HepG2 (cell line): Measurements from ENCODE around the gene ACSL5. TPM values are rescaled to one million over a fixed set of nuclear protein-coding genes. Genes with fewer than 3 reads are reported as not detected.
A peak's percentile ranks its signal among the peaks of the same experiment; 100 is the strongest.

ENCODE experiments used
- ATAC-seq: fragments of 200-7000 bp; cut with Tn5 transposase; 3 replicates; pipeline ENCODE4 v1.9.1; 2020; ENCODE audit warnings: mild to moderate bottlenecking, moderate library complexity
- BruUV-seq: library from RNA; stranded (reverse); fragments of 400-500 nt; replicated peaks from 2 replicates; lab custom pipeline; 2021; lab: Mats Ljungman, UMichigan
- CTCF ChIA-PET: fragments of 300-600 bp; formaldehyde crosslinking; extraction: SDS; loops from one replicate; lab custom pipeline; 2021; ENCODE audit warnings: low total read pairs, inconsistent platforms, low intra/inter-chr PET ratio; lab: Yijun Ruan, JAX
- POLR2A ChIA-PET: fragments of 350-600 bp; sonication (Branson Sonifier 250); formaldehyde crosslinking; loops from one replicate; lab custom pipeline; 2020; ENCODE audit warnings: antibody characterized with exemption, inconsistent platforms; lab: Yijun Ruan, JAX
- DNase-seq: peaks from one replicate; pipeline ENCODE4 v3.0.0-alpha.2; 2015; ENCODE audit warnings: low spot score
- FAIRE-seq: peaks from 3 replicates; lab custom pipeline; 2011; peaks lifted over from hg19 to GRCh38; lab: Jason Lieb, UNC
- H2AFZ ChIP-seq: one replicate; pipeline ENCODE4 v1.6.1; 2011; ENCODE audit warnings: low read length, inconsistent platforms
- H3K27ac ChIP-seq: fragments of 300-600 bp; 3 replicates; pipeline ENCODE4 v1.8.0; 2011; ENCODE audit warnings: mixed run types, mild to moderate bottlenecking, mixed read lengths, low read length, inconsistent platforms; ENCODE audit not compliant: insufficient read depth; ENCODE audit errors: extremely low read length
- H3K27me3 ChIP-seq, 2 experiments: fragments of 200-600 bp in 1 of 2; 2 replicates in 1 of 2; 3 replicates in 1 of 2; pipeline versions ENCODE4 v1.6.0 to v1.8.0; 2011; ENCODE audit warnings: low read length in 2 of 2, mild to moderate bottlenecking in 2 of 2, moderate library complexity in 2 of 2, inconsistent platforms in 1 of 2; ENCODE audit not compliant: insufficient read depth in 2 of 2, control insufficient read depth in 1 of 2
- H3K36me3 ChIP-seq, 2 experiments: fragments of 200-600 bp in 1 of 2; replicated peaks in 1 of 2; 2 replicates in 1 of 2; 3 replicates in 1 of 2; pipeline versions ENCODE4 v1.5.1 to v1.8.0; 2011; ENCODE audit warnings: low read length in 2 of 2, inconsistent platforms in 1 of 2; ENCODE audit not compliant: insufficient read depth in 2 of 2, control insufficient read depth in 1 of 2
- H3K4me1 ChIP-seq: 2 replicates; pipeline ENCODE4 v1.5.1; 2012; ENCODE audit warnings: low read length, inconsistent platforms; ENCODE audit not compliant: insufficient read depth
- H3K4me2 ChIP-seq: 2 replicates; pipeline ENCODE4 v1.6.0; 2011; ENCODE audit warnings: low read depth, low read length, inconsistent platforms
- H3K4me3 ChIP-seq, 3 experiments: fragments of 200-600 bp in 1 of 3; sonication (generic), shearing (Covaris generic) in 1 of 3; replicated peaks in 1 of 3; 2 replicates each; pipeline ENCODE4 v1.5.1; 2011 to 2016; ENCODE audit warnings: low read length in 3 of 3, inconsistent platforms in 2 of 3, low read depth in 2 of 3, mild to moderate bottlenecking in 2 of 3, control low read depth in 1 of 3, mixed read lengths in 1 of 3; ENCODE audit not compliant: insufficient read depth in 1 of 3
- H3K79me2 ChIP-seq: one replicate; pipeline ENCODE4 v1.6.1; 2011; ENCODE audit warnings: low read length, inconsistent platforms; ENCODE audit not compliant: insufficient read depth
- H3K9ac ChIP-seq: 2 replicates; pipeline ENCODE4 v1.6.0; 2011; ENCODE audit warnings: mild to moderate bottlenecking, low read depth, low read length, inconsistent platforms; ENCODE audit not compliant: insufficient read depth
- H3K9me3 ChIP-seq: 2 replicates; pipeline ENCODE4 v1.5.1; 2012; ENCODE audit warnings: mild to moderate bottlenecking, low read length
- H4K20me1 ChIP-seq: 2 replicates; pipeline ENCODE4 v1.6.0; 2011; ENCODE audit warnings: inconsistent platforms, mild to moderate bottlenecking, low read length, moderate library complexity; ENCODE audit not compliant: insufficient read depth
- AGO1 ChIP-seq: fragments of 200-400 bp; formaldehyde crosslinking; IDR thresholded peaks from 2 replicates; pipeline ENCODE4 v1.6.1; 2017; ENCODE audit warnings: mild to moderate bottlenecking, low read depth, low read length, moderate library complexity; ENCODE audit not compliant: poor library complexity, severe bottlenecking
- CBX5 ChIP-seq: sonication (generic); formaldehyde crosslinking; IDR thresholded peaks from 2 replicates; pipeline ENCODE4 v1.4.0; 2020; ENCODE audit warnings: missing genetic modification reagents, borderline replicate concordance
- RBM22 ChIP-seq: fragments of 200-400 bp; formaldehyde crosslinking; optimal IDR thresholded peaks from 2 replicates; pipeline ENCODE3; 2017; ENCODE audit warnings: mild to moderate bottlenecking, low read length, moderate library complexity
- ZBTB7A ChIP-seq: sonication (generic); formaldehyde crosslinking; IDR thresholded peaks from 2 replicates; pipeline ENCODE4 v1.8.0; 2022; ENCODE audit warnings: mild to moderate bottlenecking, missing genetic modification reagents
- ZNF235 ChIP-seq: sonication (generic); formaldehyde crosslinking; IDR thresholded peaks from 2 replicates; pipeline ENCODE4 v1.8.1; 2023; ENCODE audit warnings: mild to moderate bottlenecking, missing genetic modification reagents, borderline replicate concordance
- ZNF343 ChIP-seq: sonication (generic); formaldehyde crosslinking; IDR thresholded peaks from 2 replicates; pipeline ENCODE4 v1.4.0; 2020; ENCODE audit warnings: mild to moderate bottlenecking, missing genetic modification reagents
- ZNF672 ChIP-seq: sonication (generic); formaldehyde crosslinking; IDR thresholded peaks from 2 replicates; pipeline ENCODE4 v1.8.1; 2022; ENCODE audit warnings: missing genetic modification reagents
- ZNF768 ChIP-seq: sonication (generic); formaldehyde crosslinking; IDR thresholded peaks from 2 replicates; pipeline ENCODE4 v1.4.0; 2020; ENCODE audit warnings: missing genetic modification reagents
- WGBS: methylation state at CpG from one replicate; pipeline ENCODE4 v1.1.6; 2017; ENCODE audit warnings: low lambda C conversion rate; 5-methylcytosine and 5-hydroxymethylcytosine counted together
- in situ Hi-C: cut with HindIII; loops from 2 replicates; pipeline ENCODE4 v1.10.0; 2017; ENCODE audit warnings: low pct_unique_long_range_greater_than_20kb; ENCODE audit not compliant: extremely low pct_ligation_motif_present
- intact Hi-C: fragments of 100-400 bp; cut with micrococcal nuclease; formaldehyde crosslinking; loops from one replicate; pipeline ENCODE4 v1.10.0; 2022; ENCODE audit not compliant: unreplicated experiment
- polyA plus RNA-seq, 8 experiments: library from polyadenylated mRNA; depleted of rRNA in 3 of 8; stranded (reverse) in 7 of 8; unstranded in 1 of 8; fragments of >200 nt; fragmentation: Illumina TruSeq in 4 of 8; extraction: Trizol in 4 of 8; gene quantifications; 2 replicates each; pipeline versions ENCODE4 v1.2.1 to v1.2.3, GENCODE V29; 2011 to 2016; ENCODE audit warnings: low read depth in 4 of 8, missing spikeins in 1 of 8, mixed read lengths in 1 of 8; ENCODE audit not compliant: insufficient read depth in 1 of 8
- total RNA-seq, 5 experiments: library from RNA; depleted of rRNA; stranded (reverse); fragments of >200 nt; fragmentation: Illumina TruSeq; extraction: Trizol; gene quantifications; 2 replicates each; pipeline ENCODE4 v1.2.3, GENCODE V29; 2016; ENCODE audit warnings: low read depth in 1 of 5
- TF ChIP-seq, protein P1 (sequence below), 2 experiments: fragments of 450-650 bp in 1 of 2; sonication (generic) in 1 of 2; formaldehyde crosslinking in 1 of 2; IDR thresholded peaks; 2 replicates each; pipeline versions ENCODE4 v1.6.1 to v1.8.0; 2016 to 2022; ENCODE audit warnings: antibody characterized with exemption in 1 of 2, mild to moderate bottlenecking in 1 of 2, missing genetic modification reagents in 1 of 2

ACSL5 gene
- total and polyA plus RNA-seq, 2 of the 13 experiments (the other 11 are each of a cell fraction or from before 2014, with no cell fraction given), result 56.4 to 82.5 TPM

- 89% methylated on average over 3 of the region's 3 CpGs for WGBS
- CTCF ChIA-PET, result no interaction called here
- H3K9me3 ChIP-seq, result no peaks in the 10 kb centered on the region
These were observed 55.2 kb downstream of the ACSL5 start for GRCh38 chr10:112429147-112429546.

DNA sequence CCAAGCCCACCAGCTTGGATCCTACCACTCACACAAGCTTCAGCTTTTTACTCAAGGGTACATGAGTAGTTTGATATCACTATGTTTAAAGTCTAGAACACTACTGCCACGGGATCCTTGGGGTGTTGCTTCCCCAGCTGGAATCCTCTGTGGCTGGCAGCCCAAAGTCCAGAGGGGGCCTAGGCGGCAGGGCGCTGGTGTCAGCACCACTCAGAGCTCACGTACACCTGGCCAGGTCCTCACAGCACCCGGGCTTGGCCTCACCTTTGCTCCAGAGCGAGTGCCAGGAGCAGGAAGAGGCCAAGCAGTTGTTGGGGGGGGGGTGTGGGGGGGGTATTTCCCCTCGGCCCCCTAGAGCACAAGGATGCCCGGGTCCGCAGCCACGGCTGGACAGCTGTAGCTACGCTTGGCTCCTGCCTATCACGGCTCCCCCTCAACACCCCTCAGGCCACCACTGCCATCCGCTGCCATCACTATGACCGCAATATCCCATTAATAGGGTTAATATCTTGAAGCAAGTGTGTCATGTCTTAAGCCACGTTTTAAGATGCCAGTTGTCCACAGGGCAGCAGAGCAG, 55.8 kb downstream of the ACSL5 start:
- H3K27me3 ChIP-seq, result no peaks in the 10 kb centered on the region
- ChIA-PET POLR2A (interaction anchor here (1.2 to 1.3 kb wide), 2 partner anchors 47 to 56 kb away, joined by 3 to 4 read pairs; partner anchors contain the start of gene ACSL5), CTCF (no interaction called here)
- WGBS, result 81% methylated on average over 11 of the region's 15 CpGs
- peaks cover 12% of the 10 kb centered on the region for H3K4me1 ChIP-seq
- BruUV-seq, result no TSS peak
- no peak overlapping the region for H3K4me3 ChIP-seq
- ATAC-seq (peak; percentile 73), DNase-seq (no peak), FAIRE-seq (no peak)
- no peak overlapping the region for H2AFZ ChIP-seq
- no peaks in the 10 kb centered on the region for H3K9me3 ChIP-seq
- H3K4me2 ChIP-seq, result no peak overlapping the region
- H3K79me2 ChIP-seq, result no peaks in the 10 kb centered on the region
- no peaks in the 10 kb centered on the region for H4K20me1 ChIP-seq
- in situ Hi-C loops, result loop anchor here (25.0 kb wide), 2 partner anchors 92 to 292 kb away; no protein-coding TSS in a partner anchor
- peaks cover 16 to 59% of the 10 kb centered on the region in 2 experiments for H3K36me3 ChIP-seq
- H3K27ac ChIP-seq, result peak overlapping the region; percentile 32
- intact Hi-C loops, result no loop called here
- H3K9ac ChIP-seq, result no peak overlapping the region
- no peak for TF ChIP-seq ZNF343 (CRISPR knock-in tag)
- peak; percentile 40 for TF ChIP-seq AGO1
- TF ChIP-seq ZNF235, result no peak
- no peak for TF ChIP-seq ZNF672 (CRISPR knock-in tag)
- peak; percentile 52; the same call in 1 of the 2 replicates for TF ChIP-seq ZNF768
- TF ChIP-seq, protein P1, sequence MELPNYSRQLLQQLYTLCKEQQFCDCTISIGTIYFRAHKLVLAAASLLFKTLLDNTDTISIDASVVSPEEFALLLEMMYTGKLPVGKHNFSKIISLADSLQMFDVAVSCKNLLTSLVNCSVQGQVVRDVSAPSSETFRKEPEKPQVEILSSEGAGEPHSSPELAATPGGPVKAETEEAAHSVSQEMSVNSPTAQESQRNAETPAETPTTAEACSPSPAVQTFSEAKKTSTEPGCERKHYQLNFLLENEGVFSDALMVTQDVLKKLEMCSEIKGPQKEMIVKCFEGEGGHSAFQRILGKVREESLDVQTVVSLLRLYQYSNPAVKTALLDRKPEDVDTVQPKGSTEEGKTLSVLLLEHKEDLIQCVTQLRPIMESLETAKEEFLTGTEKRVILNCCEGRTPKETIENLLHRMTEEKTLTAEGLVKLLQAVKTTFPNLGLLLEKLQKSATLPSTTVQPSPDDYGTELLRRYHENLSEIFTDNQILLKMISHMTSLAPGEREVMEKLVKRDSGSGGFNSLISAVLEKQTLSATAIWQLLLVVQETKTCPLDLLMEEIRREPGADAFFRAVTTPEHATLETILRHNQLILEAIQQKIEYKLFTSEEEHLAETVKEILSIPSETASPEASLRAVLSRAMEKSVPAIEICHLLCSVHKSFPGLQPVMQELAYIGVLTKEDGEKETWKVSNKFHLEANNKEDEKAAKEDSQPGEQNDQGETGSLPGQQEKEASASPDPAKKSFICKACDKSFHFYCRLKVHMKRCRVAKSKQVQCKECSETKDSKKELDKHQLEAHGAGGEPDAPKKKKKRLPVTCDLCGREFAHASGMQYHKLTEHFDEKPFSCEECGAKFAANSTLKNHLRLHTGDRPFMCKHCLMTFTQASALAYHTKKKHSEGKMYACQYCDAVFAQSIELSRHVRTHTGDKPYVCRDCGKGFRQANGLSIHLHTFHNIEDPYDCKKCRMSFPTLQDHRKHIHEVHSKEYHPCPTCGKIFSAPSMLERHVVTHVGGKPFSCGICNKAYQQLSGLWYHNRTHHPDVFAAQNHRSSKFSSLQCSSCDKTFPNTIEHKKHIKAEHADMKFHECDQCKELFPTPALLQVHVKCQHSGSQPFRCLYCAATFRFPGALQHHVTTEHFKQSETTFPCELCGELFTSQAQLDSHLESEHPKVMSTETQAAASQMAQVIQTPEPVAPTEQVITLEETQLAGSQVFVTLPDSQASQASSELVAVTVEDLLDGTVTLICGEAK (IDR thresholded peaks at IDR 0.05), result no peak
- TF ChIP-seq, protein P1 (CRISPR knock-in tag; IDR thresholded peaks at IDR 0.05), result no peak
- no peak for TF ChIP-seq CBX5 (CRISPR knock-in tag)

More at GRCh38 chr10:112429147-112429546, 55.2 kb downstream of the ACSL5 start:
- BruUV-seq, result no TSS peak
- DNase-seq (no peak), ATAC-seq (peak; percentile 20; the same call in 1 of the 3 replicates), FAIRE-seq (no peak)
- Histone ChIP-seq H3K79me2 (no peaks in the 10 kb centered on the region), H3K4me1 (peaks cover 12% of the 10 kb centered on the region), H3K36me3 (peaks cover 16 to 59% of the 10 kb centered on the region in 2 experiments), H3K27ac (peak overlapping the region; percentile 32), H3K4me2 (no peak overlapping the region), H3K9ac (no peak overlapping the region), H3K27me3 (no peaks in the 10 kb centered on the region), H3K4me3 (no peak overlapping the region), H4K20me1 (no peaks in the 10 kb centered on the region), H2AFZ (no peak overlapping the region)
- TF ChIP-seq ZBTB7A (CRISPR knock-in tag) (no peak), RBM22 (peak; percentile 51)
- in situ Hi-C loops, result loop anchor here (25.0 kb wide), 2 partner anchors 92 to 292 kb away; no protein-coding TSS in a partner anchor
- POLR2A ChIA-PET, result interaction anchor here (0.7 to 1.3 kb wide), 3 partner anchors 47 to 64 kb away, joined by 3 to 4 read pairs (median 3); partner anchors contain the start of gene ACSL5
- intact Hi-C loops, result no loop called here
